ENCODE results near the gene TAF6. TPM values are rescaled to one million over a fixed set of nuclear protein-coding genes. Genes with fewer than 3 reads are reported as not detected.

TAF6 gene
- total RNA-seq, 6 experiments from 2014 or later, result 66.4 to 78.6 (median 77.4) TPM

GRCh38 chr7:100127866-100128636 is 8.9 kb upstream of the TAF6 start:
- Mint-ChIP-seq H3K4me3 (peak overlapping the region; percentile 84), H3K4me1 (ENCODE audit: low read depth) (peaks cover 23% of the 10 kb centered on the region), H3K9me3 (no peaks in the 10 kb centered on the region), H3K27me3 (ENCODE audit: insufficient read depth) (peaks cover 6% of the 10 kb centered on the region), H3K36me3 (ENCODE audit: low read depth) (no peaks in the 10 kb centered on the region; the same call in 1 of the 2 replicates), H3K27ac (peak overlapping the region; percentile 76)
- TF ChIP-seq, protein P1, sequence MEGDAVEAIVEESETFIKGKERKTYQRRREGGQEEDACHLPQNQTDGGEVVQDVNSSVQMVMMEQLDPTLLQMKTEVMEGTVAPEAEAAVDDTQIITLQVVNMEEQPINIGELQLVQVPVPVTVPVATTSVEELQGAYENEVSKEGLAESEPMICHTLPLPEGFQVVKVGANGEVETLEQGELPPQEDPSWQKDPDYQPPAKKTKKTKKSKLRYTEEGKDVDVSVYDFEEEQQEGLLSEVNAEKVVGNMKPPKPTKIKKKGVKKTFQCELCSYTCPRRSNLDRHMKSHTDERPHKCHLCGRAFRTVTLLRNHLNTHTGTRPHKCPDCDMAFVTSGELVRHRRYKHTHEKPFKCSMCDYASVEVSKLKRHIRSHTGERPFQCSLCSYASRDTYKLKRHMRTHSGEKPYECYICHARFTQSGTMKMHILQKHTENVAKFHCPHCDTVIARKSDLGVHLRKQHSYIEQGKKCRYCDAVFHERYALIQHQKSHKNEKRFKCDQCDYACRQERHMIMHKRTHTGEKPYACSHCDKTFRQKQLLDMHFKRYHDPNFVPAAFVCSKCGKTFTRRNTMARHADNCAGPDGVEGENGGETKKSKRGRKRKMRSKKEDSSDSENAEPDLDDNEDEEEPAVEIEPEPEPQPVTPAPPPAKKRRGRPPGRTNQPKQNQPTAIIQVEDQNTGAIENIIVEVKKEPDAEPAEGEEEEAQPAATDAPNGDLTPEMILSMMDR (IDR thresholded peaks at IDR 0.05), result no peak; the same call in 1 of the 2 replicates
- DNase-seq, result peak; percentile 14

DNA sequence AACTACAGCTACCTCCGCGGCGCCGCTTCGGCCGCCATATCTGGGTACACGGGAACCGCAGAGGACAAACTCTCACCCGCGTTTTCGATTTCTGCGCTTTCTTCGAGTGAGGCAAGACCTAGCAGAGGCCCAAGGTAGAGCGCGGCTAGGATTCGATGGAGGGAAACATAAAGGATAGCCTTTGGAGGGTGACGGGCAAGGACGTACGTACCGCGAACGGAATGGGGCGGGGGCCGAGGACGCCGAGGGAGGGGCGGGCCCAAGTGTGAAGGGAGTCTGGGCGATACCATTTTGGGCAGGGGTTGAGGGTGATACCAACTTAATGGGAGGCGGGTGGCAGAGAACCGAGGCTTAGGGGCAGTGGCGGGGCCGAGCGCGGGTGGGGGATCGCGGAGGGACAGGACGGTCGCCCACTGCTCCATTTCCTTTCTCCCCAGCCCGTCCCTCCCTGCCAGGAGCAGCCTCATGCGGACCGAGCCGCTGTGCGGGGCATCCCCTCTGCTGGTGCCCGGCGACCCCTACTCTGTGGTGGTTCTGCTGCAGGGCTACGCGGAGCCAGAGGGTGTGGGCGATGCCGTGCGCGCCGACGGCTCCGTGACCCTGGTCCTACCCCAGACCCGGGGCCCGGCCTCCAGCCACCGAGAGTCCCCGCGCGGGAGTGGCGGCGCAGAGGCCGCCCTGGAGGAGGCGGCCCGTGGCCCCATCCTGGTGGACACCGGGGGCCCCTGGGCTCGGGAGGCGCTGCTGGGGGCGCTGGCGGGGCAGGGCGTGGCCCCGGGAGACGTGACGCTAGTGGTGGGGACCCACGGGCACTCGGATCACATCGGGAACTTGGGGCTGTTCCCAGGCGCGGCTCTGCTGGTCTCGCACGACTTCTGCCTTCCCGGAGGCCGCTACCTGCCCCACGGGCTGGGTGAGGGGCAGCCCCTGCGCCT is 8.0 kb upstream of the TAF6 start, which contains the start of gene MBLAC1:
Gene MBLAC1, plus strand, starts transcription at position 37 of the 935 bp plus-strand sequence. Its CDS starts 429 bp downstream, at position 466.
- DNase-seq, result peak; percentile 84
- H3K36me3 Mint-ChIP-seq (ENCODE audit: low read depth), result peaks cover 6% of the 10 kb centered on the region; the same call in 1 of the 2 replicates

GRCh38 chr7:100126239-100126930 is 7.2 kb upstream of the TAF6 start:
- H3K4me3 Mint-ChIP-seq, result peak overlapping the region; percentile 99
- H3K4me1 Mint-ChIP-seq (ENCODE audit: low read depth), result peaks cover 9% of the 10 kb centered on the region
- peaks cover 8% of the 10 kb centered on the region; the same call in 1 of the 2 replicates for H3K36me3 Mint-ChIP-seq (ENCODE audit: low read depth)
- peak overlapping the region; percentile 99 for H3K27ac Mint-ChIP-seq
- H3K27me3 Mint-ChIP-seq (ENCODE audit: insufficient read depth), result peaks cover 6% of the 10 kb centered on the region
- TF ChIP-seq, protein P1 (IDR thresholded peaks at IDR 0.05), result no peak
- DNase-seq, result no peak
- no peaks in the 10 kb centered on the region for H3K9me3 Mint-ChIP-seq

More for the DNA sequence above, 8.0 kb upstream of the TAF6 start, which contains the start of gene MBLAC1:
- no peaks in the 10 kb centered on the region for H3K9me3 Mint-ChIP-seq
- peaks cover 15% of the 10 kb centered on the region for H3K4me1 Mint-ChIP-seq (ENCODE audit: low read depth)
- TF ChIP-seq, protein P1 (IDR thresholded peaks at IDR 0.05), result peak; percentile 8; the same call in 1 of the 2 replicates
- H3K27me3 Mint-ChIP-seq (ENCODE audit: insufficient read depth), result peaks cover 6% of the 10 kb centered on the region
- H3K27ac Mint-ChIP-seq, result peak within 1 kb of the TSS; percentile 99
- peak within 1 kb of the TSS; percentile 99 for H3K4me3 Mint-ChIP-seq

DNA sequence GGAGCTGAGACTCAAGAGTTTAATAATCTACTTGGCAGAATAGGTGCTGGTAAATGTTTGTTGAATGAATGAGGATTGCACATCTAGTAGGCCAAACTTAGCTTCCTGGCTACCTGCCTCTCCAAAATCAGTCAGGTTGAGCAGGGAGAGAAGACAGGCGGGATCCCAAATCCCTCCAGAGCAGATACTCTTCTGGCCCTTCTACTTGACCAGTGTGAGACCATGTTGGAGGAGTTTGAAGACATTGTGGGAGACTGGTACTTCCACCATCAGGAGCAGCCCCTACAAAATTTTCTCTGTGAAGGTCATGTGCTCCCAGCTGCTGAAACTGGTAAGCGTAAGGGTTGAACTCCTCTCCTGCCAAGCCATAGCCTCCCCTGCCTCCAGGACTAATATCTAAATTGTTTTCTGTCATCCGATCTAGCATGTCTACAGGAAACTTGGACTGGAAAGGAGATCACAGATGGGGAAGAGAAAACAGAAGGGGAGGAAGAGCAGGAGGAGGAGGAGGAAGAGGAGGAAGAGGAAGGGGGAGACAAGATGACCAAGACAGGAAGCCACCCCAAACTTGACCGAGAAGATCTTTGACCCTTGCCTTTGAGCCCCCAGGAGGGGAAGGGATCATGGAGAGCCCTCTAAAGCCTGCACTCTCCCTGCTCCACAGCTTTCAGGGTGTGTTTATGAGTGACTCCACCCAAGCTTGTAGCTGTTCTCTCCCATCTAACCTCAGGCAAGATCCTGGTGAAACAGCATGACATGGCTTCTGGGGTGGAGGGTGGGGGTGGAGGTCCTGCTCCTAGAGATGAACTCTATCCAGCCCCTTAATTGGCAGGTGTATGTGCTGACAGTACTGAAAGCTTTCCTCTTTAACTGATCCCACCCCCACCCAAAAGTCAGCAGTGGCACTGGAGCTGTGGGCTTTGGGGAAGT is 5.4 kb upstream of the TAF6 start:
- no peaks in the 10 kb centered on the region for H3K9me3 Mint-ChIP-seq
- no peak overlapping the region for H3K4me3 Mint-ChIP-seq
- TF ChIP-seq, protein P1 (IDR thresholded peaks at IDR 0.05), result no peak
- H3K36me3 Mint-ChIP-seq (ENCODE audit: low read depth), result peaks cover 8% of the 10 kb centered on the region; the same call in 1 of the 2 replicates
- peaks cover 6% of the 10 kb centered on the region for H3K27me3 Mint-ChIP-seq (ENCODE audit: insufficient read depth)
- peaks cover 17% of the 10 kb centered on the region for H3K4me1 Mint-ChIP-seq (ENCODE audit: low read depth)
- no peak for DNase-seq
- no peak overlapping the region; the same call in 1 of the 2 replicates for H3K27ac Mint-ChIP-seq

Data from HFFc6 (cell line).